Transverse colon (tissue), 3 donors: ENCODE data around the gene ZNFX1.

Experiments used
- EP300 ChIP-seq: sonication (generic); formaldehyde crosslinking; IDR thresholded peaks from one replicate; pipeline ENCODE4 v1.6.1; 2017; ENCODE audit warnings: antibody characterized with exemption, low read depth
- POLR2A ChIP-seq: fragments of 450-650 bp; IDR thresholded peaks from one replicate; pipeline ENCODE4 v1.6.1; 2016; ENCODE audit warnings: antibody characterized with exemption, mild to moderate bottlenecking, moderate library complexity
- TF ChIP-seq, protein P1 (sequence below), 5 experiments: fragments of 200-600 bp in 3 of 5; fragments of 450-650 bp in 2 of 5; sonication (generic) in 3 of 5; IDR thresholded peaks; 1 replicate in 2 of 5; 2 replicates in 3 of 5; pipeline ENCODE4 v1.5.1; 2016 to 2017; ENCODE audit warnings: antibody characterized with exemption in 5 of 5, inconsistent platforms in 3 of 5, mild to moderate bottlenecking in 2 of 5, moderate library complexity in 1 of 5

DNA sequence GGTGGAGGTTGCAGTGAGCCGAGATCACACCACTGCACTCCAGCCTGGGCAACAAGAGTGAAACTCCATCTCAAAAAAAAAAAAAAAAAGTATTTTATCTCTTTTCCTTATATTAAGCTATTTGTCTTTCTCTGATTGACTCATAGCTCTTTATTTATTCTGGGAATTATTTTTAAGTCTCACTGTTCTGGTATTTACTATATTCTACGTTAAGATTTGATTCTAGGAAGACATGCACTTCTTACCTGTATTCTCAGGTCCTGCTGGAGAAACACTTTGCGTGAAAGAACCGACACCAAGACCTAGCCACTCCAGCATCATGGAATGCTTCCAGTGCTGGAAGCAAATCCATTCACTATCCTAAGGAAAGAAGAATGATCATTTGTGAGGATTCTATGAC lies 17.6 kb downstream of the ZNFX1 start:
- TF ChIP-seq, protein P1, sequence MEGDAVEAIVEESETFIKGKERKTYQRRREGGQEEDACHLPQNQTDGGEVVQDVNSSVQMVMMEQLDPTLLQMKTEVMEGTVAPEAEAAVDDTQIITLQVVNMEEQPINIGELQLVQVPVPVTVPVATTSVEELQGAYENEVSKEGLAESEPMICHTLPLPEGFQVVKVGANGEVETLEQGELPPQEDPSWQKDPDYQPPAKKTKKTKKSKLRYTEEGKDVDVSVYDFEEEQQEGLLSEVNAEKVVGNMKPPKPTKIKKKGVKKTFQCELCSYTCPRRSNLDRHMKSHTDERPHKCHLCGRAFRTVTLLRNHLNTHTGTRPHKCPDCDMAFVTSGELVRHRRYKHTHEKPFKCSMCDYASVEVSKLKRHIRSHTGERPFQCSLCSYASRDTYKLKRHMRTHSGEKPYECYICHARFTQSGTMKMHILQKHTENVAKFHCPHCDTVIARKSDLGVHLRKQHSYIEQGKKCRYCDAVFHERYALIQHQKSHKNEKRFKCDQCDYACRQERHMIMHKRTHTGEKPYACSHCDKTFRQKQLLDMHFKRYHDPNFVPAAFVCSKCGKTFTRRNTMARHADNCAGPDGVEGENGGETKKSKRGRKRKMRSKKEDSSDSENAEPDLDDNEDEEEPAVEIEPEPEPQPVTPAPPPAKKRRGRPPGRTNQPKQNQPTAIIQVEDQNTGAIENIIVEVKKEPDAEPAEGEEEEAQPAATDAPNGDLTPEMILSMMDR (IDR thresholded peaks at IDR 0.05), result no peak
- TF ChIP-seq POLR2A (no peak), EP300 (no peak)
